Gastrocnemius medialis (tissue), 4 donors: ENCODE data around the gene DDX51.

Experiments
- CTCF ChIP-seq, 5 experiments: fragments of 450-650 bp in 3 of 5; fragments of 200-600 bp in 2 of 5; sonication (generic) in 2 of 5; IDR thresholded peaks in 4 of 5; conservative IDR thresholded peaks in 1 of 5; 1 replicate in 4 of 5; 2 replicates in 1 of 5; pipeline ENCODE4 v1.5.1; 2016 to 2019; ENCODE audit warnings: antibody characterized with exemption in 5 of 5, mild to moderate bottlenecking in 3 of 5, moderate library complexity in 3 of 5
- POLR2A ChIP-seq, 2 donors: fragments of 450-650 bp; IDR thresholded peaks; one replicate each; pipeline ENCODE4 v1.6.1; 2017; ENCODE audit warnings: antibody characterized with exemption in 2 of 2, mild to moderate bottlenecking in 2 of 2, moderate library complexity in 2 of 2

- no peak for TF ChIP-seq CTCF (IDR thresholded peaks at IDR 0.05 in 4 of 5, conservative IDR thresholded peaks at IDR 0.05 in 1 of 5)
- no peak for TF ChIP-seq POLR2A (IDR thresholded peaks at IDR 0.05)
These were observed 4.2 kb downstream of the DDX51 start for GRCh38 chr12:132139912-132140311.
